PC-9 (cell line): ENCODE measurements around the gene ITPKC. TPM values are rescaled to one million over a fixed set of nuclear protein-coding genes. Genes with fewer than 3 reads are reported as not detected.

Source experiments
- BruUV-seq: library from RNA; stranded (reverse); fragments of 400-500 nt; replicated peaks from 2 replicates; lab custom pipeline; 2021; lab: Mats Ljungman, UMichigan
- CTCF ChIA-PET: fragments of 300-600 bp; sonication (Branson Sonifier 250); formaldehyde crosslinking; loops from one replicate; lab custom pipeline; 2022; ENCODE audit warnings: antibody characterized with exemption; lab: Charles Lee
- POLR2A ChIA-PET: fragments of 300-600 bp; sonication (Branson Sonifier 250); formaldehyde crosslinking; loops from one replicate; lab custom pipeline; 2022; ENCODE audit warnings: antibody characterized with exemption; ENCODE audit not compliant: unreplicated experiment; lab: Charles Lee
- DNase-seq, 2 experiments: peaks; one replicate each; pipeline versions ENCODE4 v3.0.0 to v3.0.0-alpha.2; 2015 to 2022; ENCODE audit warnings: mixed read lengths in 1 of 2
- H2AFZ ChIP-seq: fragments of 200-600 bp; sonication (generic); 2 replicates; pipeline ENCODE4 v1.8.1; 2017; ENCODE audit warnings: antibody characterized with exemption
- H3F3A ChIP-seq: fragments of 200-600 bp; sonication (generic); 2 replicates; pipeline ENCODE4 v1.8.1; 2017; ENCODE audit warnings: antibody characterized with exemption, mild to moderate bottlenecking, low read depth; ENCODE audit not compliant: insufficient read depth
- H3K27ac ChIP-seq: fragments of 200-600 bp; sonication (generic); 2 replicates; pipeline ENCODE4 v1.6.1; 2016; ENCODE audit warnings: mixed run types
- H3K27me3 ChIP-seq: fragments of 200-600 bp; sonication (generic); 2 replicates; pipeline ENCODE4 v1.6.1; 2016; ENCODE audit warnings: low read depth, mixed run types; ENCODE audit not compliant: insufficient read depth
- H3K36me3 ChIP-seq: fragments of 200-600 bp; sonication (generic); 2 replicates; pipeline ENCODE4 v1.6.1; 2016; ENCODE audit warnings: low read depth, mixed run types
- H3K4me1 ChIP-seq: fragments of 200-600 bp; sonication (generic); replicated peaks from 2 replicates; pipeline ENCODE4 v1.6.1; 2016; ENCODE audit warnings: mixed run types; ENCODE audit not compliant: insufficient read depth
- H3K4me2 ChIP-seq: fragments of 200-600 bp; sonication (generic); 2 replicates; pipeline ENCODE4 v1.6.1; 2017; ENCODE audit warnings: mixed run types
- H3K4me3 ChIP-seq: fragments of 200-600 bp; sonication (generic); 2 replicates; pipeline ENCODE4 v1.6.1; 2016; ENCODE audit warnings: mixed run types
- H3K79me2 ChIP-seq: fragments of 200-600 bp; sonication (generic); 2 replicates; pipeline ENCODE4 v1.6.1; 2017; ENCODE audit warnings: low read depth, mixed run types
- H3K9me2 ChIP-seq: fragments of 200-600 bp; sonication (generic); 2 replicates; pipeline ENCODE4 v1.8.1; 2017; ENCODE audit warnings: mild to moderate bottlenecking; ENCODE audit not compliant: insufficient read depth
- H3K9me3 ChIP-seq: fragments of 200-600 bp; sonication (generic); 2 replicates; pipeline ENCODE4 v1.8.1; 2016; ENCODE audit warnings: low read depth; ENCODE audit not compliant: insufficient read depth
- H4K20me1 ChIP-seq: fragments of 200-600 bp; sonication (generic); 2 replicates; pipeline ENCODE4 v1.8.1; 2017; ENCODE audit not compliant: insufficient read depth
- CTCF ChIP-seq: fragments of 200-600 bp; sonication (generic); conservative IDR thresholded peaks from 2 replicates; pipeline ENCODE4 v1.6.1; 2017; ENCODE audit warnings: mixed run types, antibody characterized with exemption, mild to moderate bottlenecking, moderate library complexity
- EZH2 ChIP-seq: fragments of 200-600 bp; sonication (generic); IDR thresholded peaks from 2 replicates; pipeline ENCODE4 v1.8.0; 2017; ENCODE audit warnings: antibody characterized with exemption, low read depth
- intact Hi-C: fragments of 100-400 bp; cut with micrococcal nuclease; formaldehyde crosslinking; loops from one replicate; pipeline ENCODE4 v1.10.0; 2022; ENCODE audit not compliant: unreplicated experiment
- total RNA-seq: library from RNA; stranded (reverse); gene quantifications from 2 replicates; pipeline ENCODE4 v1.2.3, GENCODE V29; 2021

Gene ITPKC
- total RNA-seq, 1 experiment from 2014 or later, result 17.6 TPM

DNA sequence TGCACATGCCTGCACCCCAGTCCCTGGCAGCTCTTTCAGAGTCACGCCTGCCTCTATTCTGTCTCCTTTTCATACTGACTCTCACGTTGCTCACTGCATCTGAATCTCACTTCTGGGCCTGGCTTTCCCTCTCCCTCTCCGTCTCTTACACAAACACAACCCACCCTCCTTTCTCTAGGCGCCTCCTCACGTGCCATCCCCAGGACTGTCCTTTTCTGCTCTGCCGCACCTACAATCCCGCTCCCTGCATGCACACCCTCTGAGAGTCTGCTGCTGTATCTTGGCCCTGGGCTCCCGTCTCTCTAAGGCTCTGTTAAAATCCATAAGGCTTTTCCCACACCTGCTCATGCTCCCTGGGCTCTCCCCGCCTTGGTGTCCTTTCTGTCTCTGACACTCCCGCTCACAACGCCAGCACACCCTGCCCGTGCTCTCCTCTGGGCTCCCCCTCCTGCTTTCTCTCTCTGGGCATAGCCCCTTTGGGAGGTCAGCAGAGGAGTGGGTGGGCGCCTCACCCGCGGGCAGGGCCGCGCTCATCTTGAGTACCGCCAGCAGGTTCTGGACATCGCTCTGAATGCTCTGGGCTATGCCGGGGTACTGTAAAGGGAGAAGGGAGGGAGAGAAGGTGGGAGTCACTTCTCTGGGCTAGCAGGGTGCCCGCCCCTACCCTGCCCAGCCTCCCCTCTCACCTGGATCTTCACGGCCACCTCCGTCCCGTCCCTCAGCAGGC lies 13.7 kb upstream of the ITPKC start:
- no peak for DNase-seq
- CTCF ChIA-PET, result no interaction called here

DNA sequence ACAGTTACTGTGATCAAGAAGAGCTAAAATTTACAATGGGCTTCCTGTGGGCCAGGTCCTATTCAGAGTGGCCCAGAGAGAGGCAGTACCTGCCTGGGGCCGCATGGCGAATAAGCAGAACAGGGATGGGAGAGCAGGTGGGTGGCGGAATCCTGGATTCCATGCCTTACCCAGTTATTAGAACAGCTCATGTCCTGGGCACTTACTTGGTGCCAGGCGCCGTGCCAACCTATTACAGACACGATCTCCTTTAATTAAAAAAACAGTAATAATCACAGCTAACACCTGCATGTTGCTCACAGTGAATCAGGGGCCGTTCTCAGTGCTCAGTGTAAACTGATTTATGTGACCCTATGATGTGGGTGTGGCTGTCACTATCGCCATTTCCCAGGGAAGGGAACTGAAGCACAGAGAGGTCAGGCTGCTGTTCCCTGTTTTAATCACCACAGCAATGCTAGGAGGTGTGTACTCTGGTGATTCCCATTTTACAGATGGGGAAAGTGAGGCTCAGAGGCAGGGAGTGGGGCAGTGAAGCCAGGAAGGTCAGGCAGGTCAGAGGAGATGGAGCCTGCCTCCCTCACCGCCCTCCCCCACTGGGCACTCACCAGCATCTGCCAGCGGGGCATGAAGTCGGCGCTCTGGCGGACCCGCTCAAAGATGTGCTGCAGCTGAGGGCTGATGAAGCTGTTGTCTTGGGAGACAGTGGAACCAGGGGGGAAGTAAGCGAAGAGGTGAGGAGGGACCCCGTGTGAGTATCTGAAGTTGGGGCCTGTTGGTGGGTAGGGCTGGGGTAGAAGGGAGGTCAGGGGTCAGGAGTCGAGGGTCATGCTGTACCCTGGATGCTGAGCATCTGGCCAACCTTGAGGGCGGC lies 12.2 kb upstream of the ITPKC start:
- no peak overlapping the region for H2AFZ ChIP-seq
- H3K27ac ChIP-seq, result no peak overlapping the region
- H3K4me3 ChIP-seq, result no peak overlapping the region
- no peaks in the 10 kb centered on the region for H3K79me2 ChIP-seq
- H3K9me2 ChIP-seq, result no peaks in the 10 kb centered on the region
- H4K20me1 ChIP-seq, result no peaks in the 10 kb centered on the region
- no peaks in the 10 kb centered on the region for H3K9me3 ChIP-seq
- no peak for DNase-seq
- POLR2A ChIA-PET, result no interaction called here
- intact Hi-C loops, result no loop called here
- H3K36me3 ChIP-seq, result 0 out of 2 replicates have a peak, but pooled peaks cover 5% of the 10 kb centered on the region
- no peak for TF ChIP-seq EZH2
- TF ChIP-seq CTCF, result no peak
- CTCF ChIA-PET, result no interaction called here
- no peaks in the 10 kb centered on the region for H3F3A ChIP-seq
- no peaks in the 10 kb centered on the region for H3K4me1 ChIP-seq
- BruUV-seq, result no TSS peak
- H3K27me3 ChIP-seq, result no peaks in the 10 kb centered on the region
- H3K4me2 ChIP-seq, result no peak overlapping the region

More for the DNA sequence above, 13.7 kb upstream of the ITPKC start:
- BruUV-seq, result no TSS peak
- Histone ChIP-seq H3K36me3 (no peaks in the 10 kb centered on the region), H3K9me3 (no peaks in the 10 kb centered on the region), H3K27me3 (no peaks in the 10 kb centered on the region), H3K4me1 (no peaks in the 10 kb centered on the region), H3F3A (no peaks in the 10 kb centered on the region), H3K79me2 (no peaks in the 10 kb centered on the region), H3K9me2 (no peaks in the 10 kb centered on the region), H3K4me3 (no peak overlapping the region), H3K27ac (no peak overlapping the region), H2AFZ (no peak overlapping the region), H4K20me1 (no peaks in the 10 kb centered on the region), H3K4me2 (no peak overlapping the region)
- TF ChIP-seq EZH2 (no peak), CTCF (no peak)
- POLR2A ChIA-PET, result no interaction called here
- intact Hi-C loops, result no loop called here

DNA sequence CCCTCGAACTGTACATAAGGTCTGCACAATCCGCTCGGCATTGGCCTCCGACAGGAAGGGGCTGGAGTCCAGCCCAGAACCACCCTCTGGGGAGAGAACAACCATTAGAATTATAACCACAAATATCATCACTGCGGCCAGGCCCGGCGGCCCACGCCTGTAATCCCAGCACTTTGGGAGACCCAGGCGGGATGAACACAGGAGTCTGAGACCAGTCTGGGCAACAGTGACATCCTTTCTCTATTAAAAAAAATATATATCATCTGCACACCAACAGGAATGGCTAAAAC lies 11.6 kb upstream of the ITPKC start:
- BruUV-seq, result no TSS peak
- Histone ChIP-seq H3K36me3 (0 out of 2 replicates have a peak, but pooled peaks cover 5% of the 10 kb centered on the region), H3K9me2 (no peaks in the 10 kb centered on the region), H3K27me3 (no peaks in the 10 kb centered on the region), H3K9me3 (no peaks in the 10 kb centered on the region), H3K4me2 (no peak overlapping the region), H3K4me3 (no peak overlapping the region), H3K4me1 (no peaks in the 10 kb centered on the region), H3K27ac (no peak overlapping the region), H3F3A (no peaks in the 10 kb centered on the region), H3K79me2 (no peaks in the 10 kb centered on the region), H4K20me1 (no peaks in the 10 kb centered on the region), H2AFZ (no peak overlapping the region)
- DNase-seq, result no peak
- TF ChIP-seq EZH2 (no peak), CTCF (no peak)
- POLR2A ChIA-PET, result no interaction called here
- intact Hi-C loops, result no loop called here
- CTCF ChIA-PET, result no interaction called here
